IMR-90 (cell line): ENCODE data around the gene COL4A2. TPM values are rescaled to one million over a fixed set of nuclear protein-coding genes. Genes with fewer than 3 reads are reported as not detected.

Experiments
- ATAC-seq: fragments of 200-7000 bp; cut with Tn5 transposase; 2 replicates; pipeline ENCODE4 v1.9.1; 2020; ENCODE audit warnings: low read depth, mild to moderate bottlenecking, moderate library complexity
- BruUV-seq: library from RNA; stranded (reverse); fragments of 400-500 nt; replicated peaks from 2 replicates; lab custom pipeline; 2021; lab: Mats Ljungman, UMichigan
- CTCF ChIA-PET: fragments of 300-600 bp; formaldehyde crosslinking; extraction: SDS; loops from one replicate; lab custom pipeline; 2021; ENCODE audit warnings: antibody characterized with exemption; lab: Yijun Ruan, JAX
- POLR2A ChIA-PET: fragments of 300-600 bp; sonication (Branson Sonifier 250); formaldehyde crosslinking; loops from one replicate; lab custom pipeline; 2022; ENCODE audit warnings: antibody characterized with exemption; ENCODE audit not compliant: unreplicated experiment; lab: Charles Lee
- DNase-seq: peaks from one replicate; pipeline ENCODE4 v3.0.0; 2013
- H2AFZ ChIP-seq: replicated peaks from 2 replicates; pipeline ENCODE3; 2013; ENCODE audit warnings: low read length, mild to moderate bottlenecking; ENCODE audit not compliant: poor library complexity
- H2AK5ac ChIP-seq: 2 replicates; pipeline ENCODE4 v1.6.1; 2013; ENCODE audit warnings: low read depth, low read length, inconsistent platforms
- H2AK9ac ChIP-seq: replicated peaks from 2 replicates; pipeline ENCODE3; 2013; ENCODE audit warnings: mild to moderate bottlenecking, low read depth, low read length, moderate library complexity; ENCODE audit not compliant: poor library complexity
- H2BK120ac ChIP-seq: 2 replicates; pipeline ENCODE4 v1.6.1; 2013; ENCODE audit warnings: low read depth, low read length, inconsistent platforms
- H2BK15ac ChIP-seq: 3 replicates; pipeline ENCODE4 v1.6.1; 2013; ENCODE audit warnings: low read depth, low read length, inconsistent platforms
- H2BK20ac ChIP-seq: 2 replicates; pipeline ENCODE4 v1.6.1; 2013; ENCODE audit warnings: low read depth, mild to moderate bottlenecking, inconsistent platforms, low read length, moderate library complexity
- H2BK5ac ChIP-seq: 2 replicates; pipeline ENCODE4 v1.6.1; 2013; ENCODE audit warnings: mild to moderate bottlenecking, low read depth, low read length, inconsistent platforms; ENCODE audit not compliant: poor library complexity, severe bottlenecking
- H3K14ac ChIP-seq: replicated peaks from 2 replicates; pipeline ENCODE4 v1.6.1; 2013; ENCODE audit warnings: low read depth, low read length, inconsistent platforms
- H3K18ac ChIP-seq: 2 replicates; pipeline ENCODE4 v1.6.1; 2013; ENCODE audit warnings: low read depth, low read length, control low read depth
- H3K23ac ChIP-seq: 2 replicates; pipeline ENCODE4 v1.6.1; 2013; ENCODE audit warnings: low read depth, low read length, inconsistent platforms
- H3K27ac ChIP-seq: 2 replicates; pipeline ENCODE4 v1.5.1; 2013; ENCODE audit warnings: mild to moderate bottlenecking, control low read depth, low read length; ENCODE audit not compliant: insufficient read depth
- H3K27me3 ChIP-seq: 2 replicates; pipeline ENCODE4 v1.6.1; 2013; ENCODE audit warnings: low read length; ENCODE audit not compliant: control insufficient read depth, insufficient read depth
- H3K36me3 ChIP-seq: 2 replicates; pipeline ENCODE4 v1.6.1; 2013; ENCODE audit warnings: low read length, mixed read lengths; ENCODE audit not compliant: control insufficient read depth, insufficient read depth
- H3K4ac ChIP-seq: 2 replicates; pipeline ENCODE4 v1.6.1; 2013; ENCODE audit warnings: low read depth, low read length, inconsistent platforms
- H3K4me1 ChIP-seq: 2 replicates; pipeline ENCODE4 v1.6.1; 2013; ENCODE audit warnings: low read length, mixed read lengths; ENCODE audit not compliant: control insufficient read depth, insufficient read depth
- H3K4me2 ChIP-seq: 2 replicates; pipeline ENCODE4 v1.6.1; 2013; ENCODE audit warnings: low read depth, mild to moderate bottlenecking, control low read depth, low read length, moderate library complexity
- H3K4me3 ChIP-seq: 2 replicates; pipeline ENCODE4 v1.5.1; 2013; ENCODE audit warnings: low read depth, mild to moderate bottlenecking, control low read depth, low read length, moderate library complexity; ENCODE audit not compliant: insufficient read depth
- H3K56ac ChIP-seq: 2 replicates; pipeline ENCODE4 v1.6.1; 2013; ENCODE audit warnings: low read length, inconsistent platforms; ENCODE audit not compliant: insufficient read depth; ENCODE audit errors: extremely low read depth
- H3K79me1 ChIP-seq, 2 experiments: 2 replicates each; pipeline ENCODE4 v1.6.1; 2013; ENCODE audit warnings: low read length in 2 of 2, inconsistent platforms in 1 of 2, low read depth in 1 of 2
- H3K9ac ChIP-seq: 2 replicates; pipeline ENCODE4 v1.6.1; 2013; ENCODE audit warnings: low read depth, low read length, control low read depth
- H3K9me1 ChIP-seq: 2 replicates; pipeline ENCODE4 v1.6.1; 2013; ENCODE audit warnings: low read length, inconsistent platforms; ENCODE audit not compliant: insufficient read depth
- H3K9me3 ChIP-seq: 2 replicates; pipeline ENCODE4 v1.6.1; 2013; ENCODE audit warnings: low read length; ENCODE audit not compliant: control insufficient read depth, insufficient read depth
- H4K20me1 ChIP-seq: 2 replicates; pipeline ENCODE4 v1.6.1; 2013; ENCODE audit warnings: low read length, inconsistent platforms; ENCODE audit not compliant: insufficient read depth
- H4K5ac ChIP-seq: 2 replicates; pipeline ENCODE4 v1.6.1; 2013; ENCODE audit warnings: mild to moderate bottlenecking, low read depth, low read length, control low read depth
- H4K8ac ChIP-seq, 2 experiments: 2 replicates each; pipeline ENCODE4 v1.6.1; 2013; ENCODE audit warnings: low read depth in 2 of 2, low read length in 2 of 2, control low read depth in 1 of 2, inconsistent platforms in 1 of 2
- H4K91ac ChIP-seq: 2 replicates; pipeline ENCODE4 v1.6.1; 2013; ENCODE audit warnings: low read depth, low read length, inconsistent platforms; ENCODE audit not compliant: insufficient read depth
- BHLHE40 ChIP-seq: fragments of 150-350 bp; IDR thresholded peaks from 2 replicates; pipeline ENCODE4 v1.6.1; 2016; ENCODE audit warnings: mild to moderate bottlenecking, low read depth, low read length
- FOS ChIP-seq: fragments of 150-350 bp; IDR thresholded peaks from 2 replicates; pipeline ENCODE4 v1.6.1; 2016; ENCODE audit warnings: low read depth, low read length
- MAFK ChIP-seq: IDR thresholded peaks from 2 replicates; pipeline ENCODE4 v1.6.1; 2012; ENCODE audit warnings: low read depth, low read length, improper control_type of control experiment
- MAZ ChIP-seq: IDR thresholded peaks from 2 replicates; pipeline ENCODE4 v1.6.1; 2012; ENCODE audit warnings: low read depth, mild to moderate bottlenecking, low read length, improper control_type of control experiment, moderate library complexity, borderline replicate concordance
- MXI1 ChIP-seq: IDR thresholded peaks from 2 replicates; pipeline ENCODE4 v1.6.1; 2012; ENCODE audit warnings: low read depth, mild to moderate bottlenecking, low read length, moderate library complexity, borderline replicate concordance
- POLR2A ChIP-seq: IDR thresholded peaks from 2 replicates; pipeline ENCODE4 v1.6.1; 2012; ENCODE audit warnings: mild to moderate bottlenecking, low read depth, low read length
- RAD21 ChIP-seq: IDR thresholded peaks from 2 replicates; pipeline ENCODE4 v1.6.1; 2012; ENCODE audit warnings: low read length, improper control_type of control experiment
- RCOR1 ChIP-seq: IDR thresholded peaks from 2 replicates; pipeline ENCODE4 v1.6.1; 2012; ENCODE audit warnings: mild to moderate bottlenecking, low read length, improper control_type of control experiment; ENCODE audit not compliant: insufficient replicate concordance
- WGBS, 2 experiments: methylation state at CpG; one replicate each; pipeline versions ENCODE4 v1.1.5 to v1.1.7; 2013; ENCODE audit warnings: missing lambda C conversion rate in 2 of 2; ENCODE audit not compliant: insufficient read length in 1 of 2; ENCODE audit errors: extremely low coverage in 2 of 2; 5-methylcytosine and 5-hydroxymethylcytosine counted together
- dilution Hi-C: fragments of 300-500 bp; cut with HindIII; formaldehyde crosslinking; loops from one replicate; pipeline ENCODE4 v1.14.3; 2018; ENCODE audit warnings: low sequenced_read_pairs; ENCODE audit not compliant: unreplicated experiment
- in situ Hi-C: fragments of 300-500 bp; cut with MboI; formaldehyde crosslinking; loops from 3 replicates; pipeline ENCODE4 v1.14.3; 2019; ENCODE audit warnings: low sequenced_read_pairs, inconsistent platforms, mixed read lengths
- intact Hi-C: fragments of 100-400 bp; cut with micrococcal nuclease; formaldehyde crosslinking; loops from 2 replicates; pipeline ENCODE4 v1.10.0; 2022
- polyA plus RNA-seq, 3 experiments: library from polyadenylated mRNA; depleted of rRNA; stranded (reverse); fragments of >200 nt; gene quantifications; 2 replicates each; pipeline ENCODE4 v1.2.3, GENCODE V29; 2012; ENCODE audit warnings: low replicate concordance in 1 of 3
- total RNA-seq: library from RNA; depleted of rRNA; stranded (reverse); fragments of >200 nt; gene quantifications from 2 replicates; pipeline ENCODE4 v1.2.3, GENCODE V29; 2012
- TF ChIP-seq, protein P1 (sequence below): fragments of 150-350 bp; IDR thresholded peaks from 2 replicates; pipeline ENCODE4 v1.6.1; 2017; ENCODE audit warnings: mild to moderate bottlenecking, antibody characterized with exemption, low read length, low read depth
- TF ChIP-seq, protein P2 (sequence below): conservative IDR thresholded peaks from 2 replicates; pipeline ENCODE4 v1.5.1; 2012; ENCODE audit warnings: mild to moderate bottlenecking, low read depth, low read length, improper control_type of control experiment

Gene COL4A2
- total and polyA plus RNA-seq, 2 of the 4 experiments (the other 2 are of a cell fraction), result 90.7 to 457 TPM

DNA sequence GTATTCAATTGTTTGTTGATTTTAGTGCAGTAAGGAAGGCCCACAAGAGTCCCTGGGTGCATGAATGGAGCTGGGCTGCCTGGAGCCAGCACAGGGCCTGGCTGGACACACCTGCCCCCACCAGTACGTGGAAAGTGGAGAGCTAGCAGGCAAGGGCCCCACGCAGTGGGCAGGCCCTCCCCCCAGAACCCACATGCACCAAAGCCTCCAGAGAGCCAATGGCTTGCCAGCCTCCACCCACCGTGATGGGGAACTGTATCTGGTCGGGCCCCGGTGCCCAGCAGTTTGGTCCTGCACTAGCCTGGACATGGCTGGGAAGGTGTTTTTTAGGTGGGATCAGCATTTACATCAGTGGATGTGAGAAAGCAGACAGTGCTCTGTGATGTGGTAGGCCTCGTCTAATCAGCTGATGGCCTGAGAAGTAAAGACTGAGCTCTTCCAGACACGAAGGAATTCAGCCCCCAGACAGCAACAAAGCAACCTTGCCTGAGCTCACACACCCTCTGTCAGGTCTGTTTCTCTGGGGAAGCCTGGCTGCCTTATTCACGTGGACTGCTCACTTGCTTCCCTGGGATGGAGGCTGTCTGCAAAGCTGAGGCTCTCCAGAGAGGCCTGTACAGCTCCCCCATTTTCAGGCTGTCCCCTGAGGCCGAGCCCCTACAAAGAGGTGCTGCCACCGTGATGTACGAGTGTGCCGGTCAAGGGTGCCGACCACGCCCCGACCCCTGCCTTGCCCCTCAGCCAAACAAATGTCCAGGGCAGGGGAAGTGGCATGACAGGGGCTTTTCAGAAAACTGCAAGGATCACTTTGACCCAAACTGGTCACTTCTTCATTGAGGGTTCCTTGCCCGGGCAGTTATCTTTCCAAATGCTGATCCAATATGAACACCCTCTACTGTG, 226.9 kb downstream of the COL4A2 start:
- Histone ChIP-seq H3K4me1 (no peaks in the 10 kb centered on the region), H3K79me1 (peaks cover 0 to 7% of the 10 kb centered on the region in 2 experiments; a peak in 1 of 4 replicates), H3K9ac (no peak overlapping the region), H4K20me1 (no peaks in the 10 kb centered on the region), H2BK5ac (no peak overlapping the region), H2BK20ac (no peak overlapping the region), H2AK5ac (no peak overlapping the region), H3K4me3 (no peak overlapping the region), H3K56ac (no peak overlapping the region), H2BK120ac (no peak overlapping the region), H4K5ac (no peak overlapping the region), H3K23ac (no peak overlapping the region), H3K27me3 (no peaks in the 10 kb centered on the region), H3K4ac (no peak overlapping the region), H3K9me1 (no peaks in the 10 kb centered on the region), H4K91ac (no peak overlapping the region; the same call in 1 of the 2 replicates), H2AK9ac (no peak overlapping the region), H2BK15ac (no peak overlapping the region), H2AFZ (no peak overlapping the region), H3K14ac (no peak overlapping the region), H3K9me3 (no peaks in the 10 kb centered on the region), H3K27ac (no peak overlapping the region), H3K18ac (no peak overlapping the region), H3K36me3 (no peaks in the 10 kb centered on the region), H4K8ac (no peak overlapping the region), H3K4me2 (no peak overlapping the region)
- intact Hi-C loops (no loop called here), in situ Hi-C loops (no loop called here), dilution Hi-C loops (no loop called here)
- ChIA-PET POLR2A (no interaction called here), CTCF (no interaction called here)
- TF ChIP-seq POLR2A, result no peak
- TF ChIP-seq, protein P1, sequence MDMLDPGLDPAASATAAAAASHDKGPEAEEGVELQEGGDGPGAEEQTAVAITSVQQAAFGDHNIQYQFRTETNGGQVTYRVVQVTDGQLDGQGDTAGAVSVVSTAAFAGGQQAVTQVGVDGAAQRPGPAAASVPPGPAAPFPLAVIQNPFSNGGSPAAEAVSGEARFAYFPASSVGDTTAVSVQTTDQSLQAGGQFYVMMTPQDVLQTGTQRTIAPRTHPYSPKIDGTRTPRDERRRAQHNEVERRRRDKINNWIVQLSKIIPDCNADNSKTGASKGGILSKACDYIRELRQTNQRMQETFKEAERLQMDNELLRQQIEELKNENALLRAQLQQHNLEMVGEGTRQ, result no peak
- no peak for TF ChIP-seq MAZ
- no peak for TF ChIP-seq MXI1
- TF ChIP-seq, protein P2, sequence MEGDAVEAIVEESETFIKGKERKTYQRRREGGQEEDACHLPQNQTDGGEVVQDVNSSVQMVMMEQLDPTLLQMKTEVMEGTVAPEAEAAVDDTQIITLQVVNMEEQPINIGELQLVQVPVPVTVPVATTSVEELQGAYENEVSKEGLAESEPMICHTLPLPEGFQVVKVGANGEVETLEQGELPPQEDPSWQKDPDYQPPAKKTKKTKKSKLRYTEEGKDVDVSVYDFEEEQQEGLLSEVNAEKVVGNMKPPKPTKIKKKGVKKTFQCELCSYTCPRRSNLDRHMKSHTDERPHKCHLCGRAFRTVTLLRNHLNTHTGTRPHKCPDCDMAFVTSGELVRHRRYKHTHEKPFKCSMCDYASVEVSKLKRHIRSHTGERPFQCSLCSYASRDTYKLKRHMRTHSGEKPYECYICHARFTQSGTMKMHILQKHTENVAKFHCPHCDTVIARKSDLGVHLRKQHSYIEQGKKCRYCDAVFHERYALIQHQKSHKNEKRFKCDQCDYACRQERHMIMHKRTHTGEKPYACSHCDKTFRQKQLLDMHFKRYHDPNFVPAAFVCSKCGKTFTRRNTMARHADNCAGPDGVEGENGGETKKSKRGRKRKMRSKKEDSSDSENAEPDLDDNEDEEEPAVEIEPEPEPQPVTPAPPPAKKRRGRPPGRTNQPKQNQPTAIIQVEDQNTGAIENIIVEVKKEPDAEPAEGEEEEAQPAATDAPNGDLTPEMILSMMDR, result no peak
- TF ChIP-seq BHLHE40, result no peak
- no peak for TF ChIP-seq FOS
- no peak for TF ChIP-seq MAFK
- no peak for TF ChIP-seq RCOR1
- TF ChIP-seq RAD21, result no peak
- ATAC-seq, result no peak
- WGBS, 2 experiments, result 60% methylated on average over 2 of the region's 16 CpGs; no CpG with 5 or more reads in 1 of the 2 experiments
- BruUV-seq, result no TSS peak
- no peak for DNase-seq
